Measurements from ENCODE around the gene MAL.

- no peak for TF ChIP-seq CTCF (IDR thresholded peaks at IDR 0.05)
- no peak for TF ChIP-seq POLR2A (IDR thresholded peaks at IDR 0.05)
Observed at GRCh38 chr2:95005726-95006125, 19.8 kb upstream of the MAL start.

Measured in Peyer's patch (tissue), 4 donors.